ENCODE measurements around the gene FABP7.
"Not testable (repeated sequence)": the region's sequence is repeated elsewhere in the genome, so short reads cannot be mapped to it uniquely, and the experiment has no call there.

FABP7 gene

GRCh38 chr6:122779667-122780066, at the start of gene FABP7:
Gene FABP7, plus strand, starts transcription at chr6:122779716. Its CDS starts 79 bp downstream, at chr6:122779795.
- DNase-seq (ENCODE audit: low spot score): no peak

GRCh38 chr6:122730334-122730733, 49.2 kb upstream of the FABP7 start:
- no peak for DNase-seq (ENCODE audit: low spot score)

- DNase-seq (ENCODE audit: low spot score): peak; percentile 52
Observed at GRCh38 chr6:122730775-122731386, 48.6 kb upstream of the FABP7 start.

GRCh38 chr6:122733259-122733658, 46.3 kb upstream of the FABP7 start:
- DNase-seq (ENCODE audit: low spot score): no peak

GRCh38 chr6:122734529-122735395, 44.8 kb upstream of the FABP7 start:
- no peak for DNase-seq (ENCODE audit: low spot score)

- no peak for DNase-seq (ENCODE audit: low spot score)
Observed at GRCh38 chr6:122735582-122735981, 43.9 kb upstream of the FABP7 start.

GRCh38 chr6:122736163-122736562, 43.4 kb upstream of the FABP7 start:
- DNase-seq (ENCODE audit: low spot score): no peak

GRCh38 chr6:122736616-122737015, 42.9 kb upstream of the FABP7 start:
- DNase-seq (ENCODE audit: low spot score): no peak

GRCh38 chr6:122740091-122740490, 39.4 kb upstream of the FABP7 start:
- DNase-seq (ENCODE audit: low spot score): no peak

GRCh38 chr6:122740936-122741335, 38.6 kb upstream of the FABP7 start:
- no peak for DNase-seq (ENCODE audit: low spot score)

- peak; percentile 10 for DNase-seq (ENCODE audit: low spot score)
Observed at GRCh38 chr6:122744247-122744646, 35.3 kb upstream of the FABP7 start.

- not testable (repeated sequence) for DNase-seq (ENCODE audit: low spot score)
Observed at GRCh38 chr6:122744856-122745255, 34.7 kb upstream of the FABP7 start.

GRCh38 chr6:122746688-122747087, 32.8 kb upstream of the FABP7 start:
- DNase-seq (ENCODE audit: low spot score): no peak

- DNase-seq (ENCODE audit: low spot score): no peak
Observed at GRCh38 chr6:122747573-122747972, 31.9 kb upstream of the FABP7 start.

GRCh38 chr6:122748945-122749344, 30.6 kb upstream of the FABP7 start:
- DNase-seq (ENCODE audit: low spot score): not testable (repeated sequence)

GRCh38 chr6:122749451-122750050, 30.0 kb upstream of the FABP7 start:
- DNase-seq (ENCODE audit: low spot score): no peak

GRCh38 chr6:122751326-122751725, 28.2 kb upstream of the FABP7 start:
- DNase-seq (ENCODE audit: low spot score): no peak

GRCh38 chr6:122752459-122752858, 27.1 kb upstream of the FABP7 start:
- DNase-seq (ENCODE audit: low spot score): no peak

GRCh38 chr6:122753000-122753687, 26.4 kb upstream of the FABP7 start:
- DNase-seq (ENCODE audit: low spot score): no peak

GRCh38 chr6:122753688-122754056, 25.8 kb upstream of the FABP7 start:
- DNase-seq (ENCODE audit: low spot score): no peak

- DNase-seq (ENCODE audit: low spot score): no peak
Observed at GRCh38 chr6:122754191-122754731, 25.3 kb upstream of the FABP7 start.

- DNase-seq (ENCODE audit: low spot score): no peak
Observed at GRCh38 chr6:122755901-122756300, 23.6 kb upstream of the FABP7 start.

Data from GM03348 (cell line).